K562 treated with DMSO at 1 percent for 12 hours (cell line): ENCODE measurements around the gene ACY1. TPM values are rescaled to one million over a fixed set of nuclear protein-coding genes. Genes with fewer than 3 reads are reported as not detected.

Source experiments
- total RNA-seq: library from RNA; unstranded; fragments of 300-600 nt; gene quantifications from 2 replicates; pipeline ENCODE4 v1.2.3, GENCODE V29; 2022; ENCODE audit not compliant: insufficient read depth

The ACY1 gene
- 37.6 and 46.6 TPM in 2 replicates for total RNA-seq

GRCh38 chr3:51982838-51983577 is at the start of gene ACY1:
Gene ACY1 (plus strand): TSS chr3:51983535. CDS start chr3:51984065, 530 bp downstream.

GRCh38 chr3:51941798-51942602 is 41.3 kb upstream of the ACY1 start, which contains the start of the genes PARP3 and RRP9:
Gene PARP3 (plus strand): TSS chr3:51942363. CDS start chr3:51943356, 993 bp downstream.
Gene RRP9 (minus strand): TSS chr3:51941904. CDS start chr3:51941867, 37 bp downstream.

GRCh38 chr3:51955175-51955892 is 28.0 kb upstream of the ACY1 start, which contains the start of gene GPR62:
Gene GPR62 (plus strand): TSS chr3:51955381. CDS start chr3:51955653, 272 bp downstream.

DNA sequence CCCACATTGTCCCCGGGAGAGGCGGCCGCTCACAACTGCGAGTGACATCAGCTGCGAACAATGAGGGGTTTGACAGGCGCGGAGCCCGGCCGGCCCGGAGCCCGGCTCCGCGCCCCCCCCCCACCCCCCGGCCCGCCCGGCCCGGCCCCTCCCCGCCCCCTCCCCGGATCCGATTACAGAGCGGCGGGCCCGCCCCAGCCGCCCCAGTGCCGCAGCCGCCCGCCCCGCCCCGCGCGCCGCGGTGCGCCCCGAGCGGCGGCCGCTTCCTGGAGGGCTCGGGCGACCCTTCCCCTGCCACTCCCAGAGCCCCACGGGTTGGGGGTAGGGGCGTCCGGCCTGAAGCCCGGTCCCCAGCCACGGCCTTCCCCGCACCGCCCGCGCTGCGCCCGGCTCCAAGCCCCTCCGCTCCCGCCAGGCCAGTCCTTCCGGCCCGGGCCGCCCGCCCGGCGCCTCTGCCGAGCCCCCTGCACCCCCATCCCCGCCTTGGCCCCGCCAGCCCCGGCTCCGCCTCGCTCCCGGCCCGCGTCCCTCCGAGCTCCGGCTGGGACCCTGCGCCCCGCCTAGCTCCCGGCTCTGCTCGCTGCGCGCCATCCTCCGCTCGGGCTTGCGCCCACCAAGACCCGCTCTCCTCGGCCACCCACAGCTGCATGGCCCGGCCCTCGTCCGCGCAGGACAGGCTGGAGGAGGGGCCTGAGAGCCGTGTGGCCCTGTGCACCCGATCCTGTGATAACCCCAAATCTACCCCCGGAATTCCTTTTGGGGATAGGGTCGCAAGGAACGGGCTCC is 15.8 kb upstream of the ACY1 start, which contains the start of gene PCBP4:
PCBP4 (minus strand) TSS at position 71 of the 786 bp plus-strand sequence. CDS start 6,214 bp downstream, outside the sequence.

DNA sequence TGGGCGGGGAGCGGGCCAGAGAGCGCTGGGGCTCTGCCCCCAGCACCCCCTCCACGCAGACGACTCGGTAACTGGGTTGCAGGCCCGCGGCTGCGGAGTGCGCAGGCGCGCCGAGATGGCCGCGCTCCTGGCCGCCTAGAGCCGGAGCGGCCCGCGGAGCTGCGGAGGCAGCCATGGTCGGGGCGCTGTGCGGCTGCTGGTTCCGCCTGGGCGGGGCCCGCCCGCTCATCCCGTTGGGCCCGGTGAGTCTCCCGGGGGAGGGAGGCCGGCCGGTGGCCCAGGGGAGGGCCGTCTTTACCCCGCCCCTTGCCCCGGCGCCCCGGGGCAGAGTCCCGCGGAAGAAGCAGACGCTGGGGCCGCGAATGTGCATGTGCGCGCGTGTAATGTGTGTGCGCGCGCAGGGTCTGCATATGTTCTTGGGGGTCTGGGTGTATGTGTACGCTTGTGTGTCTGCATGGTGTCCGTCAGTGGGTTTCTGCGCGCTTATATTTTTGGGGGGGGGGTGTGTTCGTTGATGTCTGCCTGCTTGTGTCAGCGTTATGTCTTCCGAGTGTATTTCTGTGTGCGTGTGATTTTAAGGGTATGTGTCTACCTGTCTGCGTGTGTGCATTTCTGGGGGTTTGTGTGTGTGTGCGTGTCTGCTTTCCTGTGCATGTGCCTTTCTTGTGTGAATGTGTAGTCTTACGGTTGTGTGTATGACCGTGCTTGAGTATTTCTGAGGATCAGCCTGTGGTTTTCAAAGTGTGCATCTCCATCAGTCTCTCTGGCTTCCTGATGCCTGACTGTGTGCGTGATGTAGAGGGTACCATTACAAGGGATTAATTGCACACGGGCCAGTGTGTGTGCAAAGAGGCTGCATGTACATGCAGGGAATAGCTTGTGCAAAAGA is 8.1 kb upstream of the ACY1 start, which contains the start of gene ABHD14A:
ABHD14A (plus strand) TSS at position 102 of the 889 bp plus-strand sequence; CDS start at position 174, 72 bp downstream.

GRCh38 chr3:51995346-51996163 is 12.2 kb downstream of the ACY1 start, which contains the start of gene RPL29:
Gene RPL29 (minus strand): TSS chr3:51995895. CDS start chr3:51995461, 434 bp downstream.

Other genes starting within 250 kb of the ACY1 start
- gene IQCF6, start 204.3 kb upstream of the ACY1 start, total RNA-seq, result not detected in 2 replicates
- not detected in 2 replicates for gene IQCF2, start 121.9 kb upstream of the ACY1 start, total RNA-seq
- not detected in 2 replicates for gene IQCF5, start 107.9 kb upstream of the ACY1 start, total RNA-seq
- gene IQCF1, start 80.2 kb upstream of the ACY1 start, total RNA-seq, result not detected in 2 replicates
- 13.1 and 22.7 TPM in 2 replicates for gene RRP9, start 41.6 kb upstream of the ACY1 start, total RNA-seq
- 2.6 and 5.7 TPM in 2 replicates for gene PARP3, start 41.2 kb upstream of the ACY1 start, total RNA-seq
- not detected in 2 replicates for gene GPR62, start 28.2 kb upstream of the ACY1 start, total RNA-seq
- gene PCBP4, start 16.1 kb upstream of the ACY1 start, total RNA-seq, result 10.2 and 14.6 TPM in 2 replicates
- gene ABHD14B, start 9.5 kb upstream of the ACY1 start, total RNA-seq, result 44.1 and 66.9 TPM in 2 replicates
- gene ABHD14A, start 8.5 kb upstream of the ACY1 start, total RNA-seq, result 18.7 and 22.9 TPM in 2 replicates
- 2,362 and 2,887 TPM in 2 replicates for gene RPL29, start 12.4 kb downstream of the ACY1 start, total RNA-seq
- gene DUSP7, start 73.0 kb downstream of the ACY1 start, total RNA-seq, result 3.5 and 8.1 TPM in 2 replicates
- 22.4 and 25.5 TPM in 2 replicates for gene POC1A, start 170.9 kb downstream of the ACY1 start, total RNA-seq
- gene ALAS1, start 214.6 kb downstream of the ACY1 start, total RNA-seq, result 34.1 and 73.7 TPM in 2 replicates
- 0.30 TPM in 1 of 2 replicates, not detected in the other for gene TLR9, start 242.1 kb downstream of the ACY1 start, total RNA-seq